Smooth muscle cell (in vitro differentiated cells): ENCODE results near the gene GNB1L. TPM values are rescaled to one million over a fixed set of nuclear protein-coding genes. Genes with fewer than 3 reads are reported as not detected.
A peak's percentile ranks its signal among the peaks of the same experiment; 100 is the strongest.

Source experiments
- DNase-seq: peaks from one replicate; lab custom pipeline; 2025; ENCODE audit not compliant: unreplicated experiment; lab: John Stamatoyannopoulos, UW
- H2AFZ ChIP-seq: fragments of 200-600 bp; sonication (generic); 2 replicates; pipeline ENCODE4 v1.6.0; 2016; ENCODE audit warnings: antibody characterized with exemption, low read depth, mild to moderate bottlenecking
- H3F3A ChIP-seq: fragments of 200-600 bp; sonication (generic); 2 replicates; pipeline ENCODE4 v1.6.0; 2017; ENCODE audit warnings: antibody characterized with exemption, low read depth
- H3K27ac ChIP-seq: fragments of 200-600 bp; sonication (generic); 2 replicates; pipeline ENCODE4 v1.5.1; 2016; ENCODE audit warnings: low read depth, mild to moderate bottlenecking
- H3K27me3 ChIP-seq: fragments of 200-600 bp; sonication (generic); 2 replicates; pipeline ENCODE4 v1.6.1; 2016; ENCODE audit warnings: low read depth, mild to moderate bottlenecking
- H3K36me3 ChIP-seq: fragments of 200-600 bp; sonication (generic); 2 replicates; pipeline ENCODE4 v1.5.1; 2016; ENCODE audit warnings: low read depth
- H3K4me1 ChIP-seq: fragments of 200-600 bp; sonication (generic); 2 replicates; pipeline ENCODE4 v1.5.1; 2016; ENCODE audit warnings: low read depth
- H3K4me2 ChIP-seq: fragments of 200-600 bp; sonication (generic); 2 replicates; pipeline ENCODE4 v1.6.0; 2016; ENCODE audit warnings: mild to moderate bottlenecking
- H3K4me3 ChIP-seq: fragments of 200-600 bp; sonication (generic); 2 replicates; pipeline ENCODE4 v1.5.1; 2016; ENCODE audit warnings: mild to moderate bottlenecking
- H3K79me2 ChIP-seq: fragments of 200-600 bp; sonication (generic); 2 replicates; pipeline ENCODE4 v1.6.0; 2016; ENCODE audit warnings: low read depth, mild to moderate bottlenecking
- H3K9ac ChIP-seq: fragments of 200-600 bp; sonication (generic); 2 replicates; pipeline ENCODE4 v1.6.0; 2016; ENCODE audit warnings: low read depth
- H3K9me3 ChIP-seq: fragments of 200-600 bp; sonication (generic); replicated peaks from 2 replicates; pipeline ENCODE4 v1.5.1; 2016; ENCODE audit warnings: low read depth
- H4K20me1 ChIP-seq: fragments of 200-600 bp; sonication (generic); 2 replicates; pipeline ENCODE4 v1.6.0; 2016; ENCODE audit warnings: low read depth
- CTCF ChIP-seq: fragments of 200-600 bp; sonication (generic); IDR thresholded peaks from 2 replicates; pipeline ENCODE4 v1.5.1; 2017; ENCODE audit warnings: borderline replicate concordance, mild to moderate bottlenecking, antibody characterized with exemption; ENCODE audit not compliant: insufficient read depth, poor library complexity, severe bottlenecking
- WGBS: methylation state at CpG from one replicate; pipeline ENCODE4 v1.1.7; 2016; ENCODE audit warnings: low lambda C conversion rate; 5-methylcytosine and 5-hydroxymethylcytosine counted together
- polyA plus RNA-seq: library from polyadenylated mRNA; unstranded; fragments of >200 nt; fragmentation: Nextera tagmentation; extraction: Ambion mirVana; gene quantifications from 2 replicates; pipeline ENCODE4 v1.2.1, GENCODE V29; 2016
- total RNA-seq: library from RNA; depleted of rRNA; stranded (reverse); fragments of >200 nt; gene quantifications from 2 replicates; pipeline ENCODE4 v1.2.3, GENCODE V29; 2014

Gene GNB1L
- total and polyA plus RNA-seq, 2 experiments from 2014 or later, result 4.1 to 7.4 TPM

GRCh38 chr22:19762568-19763457, 91.9 kb downstream of the GNB1L start:
- H3F3A ChIP-seq, result no peaks in the 10 kb centered on the region
- no peak overlapping the region for H3K9ac ChIP-seq
- peaks cover 93% of the 10 kb centered on the region for H3K27me3 ChIP-seq
- H3K4me3 ChIP-seq, result no peak overlapping the region
- no peak for TF ChIP-seq CTCF
- no peak for DNase-seq
- H3K27ac ChIP-seq, result no peak overlapping the region
- H3K4me1 ChIP-seq, result peaks cover 6% of the 10 kb centered on the region
- no peak overlapping the region for H2AFZ ChIP-seq
- no peaks in the 10 kb centered on the region for H4K20me1 ChIP-seq
- H3K9me3 ChIP-seq, result no peaks in the 10 kb centered on the region
- no peak overlapping the region for H3K4me2 ChIP-seq
- 43% methylated on average over 33 of the region's 34 CpGs for WGBS
- no peaks in the 10 kb centered on the region for H3K79me2 ChIP-seq
- H3K36me3 ChIP-seq, result no peaks in the 10 kb centered on the region

- Histone ChIP-seq H3K79me2 (no peaks in the 10 kb centered on the region), H3K27ac (no peak overlapping the region), H3K4me2 (peak overlapping the region; percentile 24), H4K20me1 (no peaks in the 10 kb centered on the region), H3F3A (no peaks in the 10 kb centered on the region), H3K27me3 (peaks cover 93% of the 10 kb centered on the region), H2AFZ (no peak overlapping the region), H3K4me1 (peaks cover 6% of the 10 kb centered on the region), H3K36me3 (no peaks in the 10 kb centered on the region), H3K9me3 (no peaks in the 10 kb centered on the region), H3K9ac (no peak overlapping the region), H3K4me3 (no peak overlapping the region)
- DNase-seq, result no peak
- WGBS, result 31% methylated on average over 33 of the region's 33 CpGs
- no peak for TF ChIP-seq CTCF
These were observed 92.7 kb downstream of the GNB1L start for GRCh38 chr22:19761725-19762567.

- Histone ChIP-seq H3K4me3 (no peak overlapping the region), H3K4me2 (peak overlapping the region; percentile 82), H2AFZ (no peak overlapping the region), H3K27me3 (peaks cover 93% of the 10 kb centered on the region), H3K9me3 (no peaks in the 10 kb centered on the region), H3K36me3 (no peaks in the 10 kb centered on the region), H3K9ac (no peak overlapping the region), H3K27ac (no peak overlapping the region), H4K20me1 (no peaks in the 10 kb centered on the region), H3F3A (no peaks in the 10 kb centered on the region), H3K4me1 (peaks cover 6% of the 10 kb centered on the region), H3K79me2 (no peaks in the 10 kb centered on the region)
- no peak for TF ChIP-seq CTCF
- no peak for DNase-seq
- whole genome bisulfite sequencing, result 7% methylated on average over 40 of the region's 117 CpGs
These were observed 93.5 kb downstream of the GNB1L start for GRCh38 chr22:19760951-19761724.
